WERI-Rb-1 (cell line): ENCODE measurements around the gene ANKS1A.

Source experiments
- DNase-seq: peaks from one replicate; pipeline ENCODE4 v3.0.0-alpha.2; 2020
- H3K27ac ChIP-seq: fragments of 250-450 bp; sonication (Bioruptor Pico); 2 replicates; pipeline ENCODE4 v1.5.1; 2020; ENCODE audit warnings: mild to moderate bottlenecking, moderate library complexity
- H3K27me3 ChIP-seq: fragments of 250-450 bp; sonication (Bioruptor Pico); 2 replicates; pipeline ENCODE4 v1.5.1; 2021; ENCODE audit warnings: mild to moderate bottlenecking, low read depth, moderate library complexity; ENCODE audit not compliant: insufficient read depth, severe bottlenecking
- H3K36me3 ChIP-seq: fragments of 250-450 bp; sonication (Bioruptor Pico); 2 replicates; pipeline ENCODE4 v1.5.1; 2020; ENCODE audit warnings: mild to moderate bottlenecking, moderate library complexity
- H3K4me3 ChIP-seq: 2 replicates; pipeline ENCODE4 v1.5.1; 2011; ENCODE audit warnings: low read depth, mild to moderate bottlenecking, control low read depth, low read length
- H3K9me3 ChIP-seq: fragments of 250-450 bp; sonication (Bioruptor Pico); 2 replicates; pipeline ENCODE4 v1.5.1; 2021; ENCODE audit warnings: mild to moderate bottlenecking, moderate library complexity; ENCODE audit not compliant: severe bottlenecking
- TF ChIP-seq, protein P1 (sequence below): IDR thresholded peaks from 2 replicates; pipeline ENCODE4 v1.5.1; 2011; ENCODE audit warnings: low read depth, mild to moderate bottlenecking, control low read depth, inconsistent platforms, low read length

The ANKS1A gene

DNA sequence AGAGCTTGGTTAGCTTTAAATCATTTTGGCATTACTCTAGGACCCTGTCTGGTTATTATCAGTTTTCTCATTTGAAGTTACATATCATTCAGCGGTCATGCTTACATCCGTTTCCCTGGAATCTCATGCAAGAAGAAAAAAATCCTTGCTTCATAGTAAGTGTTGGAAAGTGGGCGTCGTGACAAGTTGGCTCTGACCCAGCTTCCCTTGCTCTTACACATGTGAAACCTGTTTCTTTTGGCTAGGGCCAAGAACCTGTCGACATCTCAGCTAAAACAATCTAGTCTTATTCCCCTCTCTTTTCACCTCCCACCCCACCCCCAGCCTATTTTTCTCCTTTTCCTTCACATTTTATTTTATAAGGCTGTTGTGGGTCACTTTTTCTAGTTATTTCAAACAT lies 45.5 kb downstream of the ANKS1A start:
- no peaks in the 10 kb centered on the region for H3K27me3 ChIP-seq
- no peak overlapping the region for H3K27ac ChIP-seq
- DNase-seq: no peak
- H3K36me3 ChIP-seq: no peaks in the 10 kb centered on the region
- H3K4me3 ChIP-seq: no peak overlapping the region
- no peaks in the 10 kb centered on the region for H3K9me3 ChIP-seq
- TF ChIP-seq, protein P1, sequence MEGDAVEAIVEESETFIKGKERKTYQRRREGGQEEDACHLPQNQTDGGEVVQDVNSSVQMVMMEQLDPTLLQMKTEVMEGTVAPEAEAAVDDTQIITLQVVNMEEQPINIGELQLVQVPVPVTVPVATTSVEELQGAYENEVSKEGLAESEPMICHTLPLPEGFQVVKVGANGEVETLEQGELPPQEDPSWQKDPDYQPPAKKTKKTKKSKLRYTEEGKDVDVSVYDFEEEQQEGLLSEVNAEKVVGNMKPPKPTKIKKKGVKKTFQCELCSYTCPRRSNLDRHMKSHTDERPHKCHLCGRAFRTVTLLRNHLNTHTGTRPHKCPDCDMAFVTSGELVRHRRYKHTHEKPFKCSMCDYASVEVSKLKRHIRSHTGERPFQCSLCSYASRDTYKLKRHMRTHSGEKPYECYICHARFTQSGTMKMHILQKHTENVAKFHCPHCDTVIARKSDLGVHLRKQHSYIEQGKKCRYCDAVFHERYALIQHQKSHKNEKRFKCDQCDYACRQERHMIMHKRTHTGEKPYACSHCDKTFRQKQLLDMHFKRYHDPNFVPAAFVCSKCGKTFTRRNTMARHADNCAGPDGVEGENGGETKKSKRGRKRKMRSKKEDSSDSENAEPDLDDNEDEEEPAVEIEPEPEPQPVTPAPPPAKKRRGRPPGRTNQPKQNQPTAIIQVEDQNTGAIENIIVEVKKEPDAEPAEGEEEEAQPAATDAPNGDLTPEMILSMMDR: no peak

DNA sequence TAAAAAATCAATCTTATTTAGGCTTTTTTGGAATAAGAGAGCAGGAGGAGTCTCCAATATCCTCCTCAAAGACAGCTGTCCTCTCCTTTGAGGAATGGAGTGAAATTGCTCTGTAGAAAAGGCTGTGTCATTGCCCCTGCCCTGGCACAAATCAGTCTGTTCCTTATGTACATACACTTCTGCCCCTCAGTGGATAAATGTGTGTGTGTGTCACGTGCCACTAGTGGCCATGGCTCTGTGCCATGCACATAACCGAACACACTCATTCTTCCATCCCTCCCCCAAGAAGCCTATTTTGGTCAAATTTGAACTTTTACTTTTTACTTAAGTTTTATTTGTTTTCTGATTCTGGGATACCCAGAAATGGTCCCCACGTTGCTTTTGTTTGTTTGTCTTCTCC lies 49.2 kb downstream of the ANKS1A start:
- no peaks in the 10 kb centered on the region for H3K9me3 ChIP-seq
- H3K27ac ChIP-seq: no peak overlapping the region
- no peak overlapping the region for H3K4me3 ChIP-seq
- H3K27me3 ChIP-seq: no peaks in the 10 kb centered on the region
- no peaks in the 10 kb centered on the region for H3K36me3 ChIP-seq
- TF ChIP-seq, protein P1: no peak
- no peak for DNase-seq

DNA sequence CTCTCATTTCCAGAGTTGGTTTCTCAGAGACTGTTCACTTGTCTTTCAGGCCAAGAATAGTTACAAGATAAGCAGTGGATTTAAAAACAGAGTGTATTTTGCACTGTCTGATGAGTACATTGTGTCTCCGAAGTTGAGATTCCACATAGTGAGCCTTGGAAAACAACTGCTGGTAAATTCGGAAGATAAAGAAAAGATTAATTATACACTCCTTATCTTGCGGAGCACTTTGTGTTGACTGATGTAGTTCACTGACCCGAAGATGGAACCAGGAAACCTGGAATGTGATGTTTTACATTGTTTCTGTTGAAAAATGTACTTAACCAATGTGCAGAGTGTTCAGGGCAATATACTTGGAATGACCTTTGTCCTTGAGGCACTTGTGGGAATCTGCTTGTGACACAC lies 51.0 kb downstream of the ANKS1A start:
- TF ChIP-seq, protein P1: no peak
- no peak overlapping the region for H3K27ac ChIP-seq
- H3K9me3 ChIP-seq: no peaks in the 10 kb centered on the region
- H3K27me3 ChIP-seq: no peaks in the 10 kb centered on the region
- no peaks in the 10 kb centered on the region for H3K36me3 ChIP-seq
- H3K4me3 ChIP-seq: no peak overlapping the region
- DNase-seq: no peak

DNA sequence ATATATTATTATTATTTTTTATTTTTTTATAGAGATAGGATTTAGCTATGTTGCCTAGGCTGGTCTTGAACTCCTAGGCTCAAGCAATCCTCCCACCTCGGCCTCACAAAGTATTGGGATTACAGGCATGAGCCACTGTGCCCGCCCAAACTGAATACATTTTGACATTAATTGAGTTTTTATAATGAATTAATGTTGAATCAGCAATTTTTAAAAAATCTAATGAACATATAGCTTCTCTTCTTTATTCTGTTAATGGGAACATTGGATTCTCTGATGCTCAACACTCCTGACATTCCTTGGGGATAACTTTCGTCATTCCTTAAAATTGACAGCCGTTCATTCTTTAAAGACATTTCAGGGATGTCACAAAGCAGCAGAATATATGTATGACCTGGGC lies 52.4 kb downstream of the ANKS1A start:
- no peak overlapping the region for H3K4me3 ChIP-seq
- H3K27me3 ChIP-seq: no peaks in the 10 kb centered on the region
- no peak overlapping the region for H3K27ac ChIP-seq
- TF ChIP-seq, protein P1: no peak
- H3K36me3 ChIP-seq: no peaks in the 10 kb centered on the region
- DNase-seq: no peak
- no peaks in the 10 kb centered on the region for H3K9me3 ChIP-seq

DNA sequence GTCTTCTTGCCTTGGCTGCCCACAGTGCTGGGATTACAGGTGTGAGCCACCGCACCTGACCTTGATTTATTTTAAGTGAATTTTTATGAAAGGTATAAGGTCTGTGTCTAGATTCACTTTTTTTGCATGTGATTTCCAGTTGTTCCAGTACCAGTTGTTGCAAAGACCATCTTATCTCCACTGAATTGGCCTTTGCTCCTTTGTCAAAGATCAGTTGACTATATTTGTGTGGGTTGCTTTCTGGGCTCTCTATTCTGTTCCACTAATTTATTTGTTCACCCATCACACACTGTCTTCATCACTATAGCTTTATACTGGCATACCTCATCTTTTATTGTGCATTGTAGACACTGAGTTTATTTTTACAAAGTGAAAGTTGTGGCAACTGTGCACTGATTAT lies 56.3 kb downstream of the ANKS1A start:
- TF ChIP-seq, protein P1: no peak
- no peaks in the 10 kb centered on the region for H3K9me3 ChIP-seq
- no peak overlapping the region for H3K27ac ChIP-seq
- DNase-seq: no peak
- no peak overlapping the region for H3K4me3 ChIP-seq
- no peaks in the 10 kb centered on the region for H3K27me3 ChIP-seq
- no peaks in the 10 kb centered on the region for H3K36me3 ChIP-seq

DNA sequence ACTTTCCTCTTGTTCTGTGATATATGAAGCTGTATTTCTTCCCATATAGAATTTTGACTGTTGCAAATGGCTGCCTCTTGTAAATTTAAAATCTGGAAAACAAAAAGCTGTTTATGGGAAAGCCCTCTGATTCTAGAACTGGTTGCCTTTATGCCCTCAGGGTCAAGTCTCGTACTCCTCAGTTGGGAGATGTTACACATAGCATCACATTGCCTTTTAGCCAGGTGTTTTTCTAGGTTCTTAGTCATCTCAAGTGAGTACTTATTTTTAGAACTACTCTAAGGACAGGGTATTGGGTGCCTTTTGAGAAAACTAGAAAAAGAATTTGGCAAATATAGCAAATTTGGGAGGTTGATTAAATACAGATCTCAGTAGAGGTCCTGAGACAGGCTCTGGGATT lies 58.5 kb downstream of the ANKS1A start:
- no peaks in the 10 kb centered on the region for H3K36me3 ChIP-seq
- no peak for DNase-seq
- H3K27ac ChIP-seq: no peak overlapping the region
- H3K27me3 ChIP-seq: no peaks in the 10 kb centered on the region
- H3K4me3 ChIP-seq: no peak overlapping the region
- TF ChIP-seq, protein P1: no peak
- no peaks in the 10 kb centered on the region for H3K9me3 ChIP-seq
